DND-41 (cell line): ENCODE measurements around the gene KLK12.

Experiments used
- EZH2 ChIP-seq: IDR thresholded peaks from 3 replicates; pipeline ENCODE4 v1.6.1; 2012; ENCODE audit warnings: borderline replicate concordance, low read depth, mild to moderate bottlenecking, moderate library complexity, low read length, inconsistent platforms; ENCODE audit not compliant: severe bottlenecking
- TF ChIP-seq, protein P1 (sequence below): IDR thresholded peaks from 2 replicates; pipeline ENCODE4 v1.5.1; 2012; ENCODE audit warnings: borderline replicate concordance, low read length, moderate library complexity, mild to moderate bottlenecking; ENCODE audit not compliant: poor library complexity, severe bottlenecking; ENCODE audit errors: extremely low read depth

DNA sequence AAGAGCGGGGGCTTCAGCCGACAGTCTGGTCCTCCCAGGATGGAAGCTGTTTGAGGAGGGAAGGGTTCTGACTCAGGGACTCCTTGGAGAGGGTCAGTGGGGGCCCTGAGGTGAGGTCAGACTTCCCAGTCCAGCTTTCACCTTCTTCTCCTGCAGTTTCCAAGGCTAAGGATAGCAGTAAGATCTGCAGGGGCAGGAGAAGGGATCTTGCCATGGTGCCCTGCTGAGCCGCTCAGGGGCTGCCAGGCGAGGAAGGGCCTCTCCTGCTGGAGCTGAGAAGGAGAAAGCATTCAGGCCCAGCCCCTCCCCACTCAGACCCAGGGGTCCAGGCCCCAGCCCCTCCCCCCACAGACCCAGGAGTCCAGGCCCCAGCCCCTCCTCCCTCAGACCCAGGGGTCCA is 52.6 kb downstream of the KLK12 start:
- TF ChIP-seq, protein P1, sequence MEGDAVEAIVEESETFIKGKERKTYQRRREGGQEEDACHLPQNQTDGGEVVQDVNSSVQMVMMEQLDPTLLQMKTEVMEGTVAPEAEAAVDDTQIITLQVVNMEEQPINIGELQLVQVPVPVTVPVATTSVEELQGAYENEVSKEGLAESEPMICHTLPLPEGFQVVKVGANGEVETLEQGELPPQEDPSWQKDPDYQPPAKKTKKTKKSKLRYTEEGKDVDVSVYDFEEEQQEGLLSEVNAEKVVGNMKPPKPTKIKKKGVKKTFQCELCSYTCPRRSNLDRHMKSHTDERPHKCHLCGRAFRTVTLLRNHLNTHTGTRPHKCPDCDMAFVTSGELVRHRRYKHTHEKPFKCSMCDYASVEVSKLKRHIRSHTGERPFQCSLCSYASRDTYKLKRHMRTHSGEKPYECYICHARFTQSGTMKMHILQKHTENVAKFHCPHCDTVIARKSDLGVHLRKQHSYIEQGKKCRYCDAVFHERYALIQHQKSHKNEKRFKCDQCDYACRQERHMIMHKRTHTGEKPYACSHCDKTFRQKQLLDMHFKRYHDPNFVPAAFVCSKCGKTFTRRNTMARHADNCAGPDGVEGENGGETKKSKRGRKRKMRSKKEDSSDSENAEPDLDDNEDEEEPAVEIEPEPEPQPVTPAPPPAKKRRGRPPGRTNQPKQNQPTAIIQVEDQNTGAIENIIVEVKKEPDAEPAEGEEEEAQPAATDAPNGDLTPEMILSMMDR: no peak
- no peak for TF ChIP-seq EZH2
